ENCODE data around the gene FOXP4.

The FOXP4 gene

GRCh38 chr6:41502917-41503671, 43.1 kb upstream of the FOXP4 start:
- Histone ChIP-seq H3K4me3 (ENCODE audit: low read depth, low read length, poor library complexity, severe bottlenecking) (no peak overlapping the region), H3K27me3 (ENCODE audit: insufficient read depth, low read length) (no peaks in the 10 kb centered on the region; the same call in 1 of the 2 replicates), H3K36me3 (ENCODE audit: insufficient read depth, low read length) (no peaks in the 10 kb centered on the region), H3K9me3 (ENCODE audit: low read length) (no peaks in the 10 kb centered on the region), H4K20me1 (ENCODE audit: insufficient read depth, low read length) (no peaks in the 10 kb centered on the region), H3K9ac (ENCODE audit: low read length) (no peak overlapping the region), H3K27ac (ENCODE audit: low read depth, low read length, poor library complexity, severe bottlenecking) (no peak overlapping the region), H3K4me1 (ENCODE audit: insufficient read depth, low read length, severe bottlenecking) (no peaks in the 10 kb centered on the region), H3K9me2 (ENCODE audit: low read depth, low read length) (no peaks in the 10 kb centered on the region), H3K4me2 (ENCODE audit: low read length) (no peak overlapping the region), H3F3A (ENCODE audit: insufficient read depth, low read length) (no peaks in the 10 kb centered on the region), H2AFZ (ENCODE audit: low read length) (no peak overlapping the region), H3K79me2 (ENCODE audit: insufficient read depth, low read length) (no peaks in the 10 kb centered on the region)
- no peak for TF ChIP-seq EZH2 (IDR thresholded peaks at IDR 0.05; ENCODE audit: borderline replicate concordance, low read length)
- TF ChIP-seq, protein P1, sequence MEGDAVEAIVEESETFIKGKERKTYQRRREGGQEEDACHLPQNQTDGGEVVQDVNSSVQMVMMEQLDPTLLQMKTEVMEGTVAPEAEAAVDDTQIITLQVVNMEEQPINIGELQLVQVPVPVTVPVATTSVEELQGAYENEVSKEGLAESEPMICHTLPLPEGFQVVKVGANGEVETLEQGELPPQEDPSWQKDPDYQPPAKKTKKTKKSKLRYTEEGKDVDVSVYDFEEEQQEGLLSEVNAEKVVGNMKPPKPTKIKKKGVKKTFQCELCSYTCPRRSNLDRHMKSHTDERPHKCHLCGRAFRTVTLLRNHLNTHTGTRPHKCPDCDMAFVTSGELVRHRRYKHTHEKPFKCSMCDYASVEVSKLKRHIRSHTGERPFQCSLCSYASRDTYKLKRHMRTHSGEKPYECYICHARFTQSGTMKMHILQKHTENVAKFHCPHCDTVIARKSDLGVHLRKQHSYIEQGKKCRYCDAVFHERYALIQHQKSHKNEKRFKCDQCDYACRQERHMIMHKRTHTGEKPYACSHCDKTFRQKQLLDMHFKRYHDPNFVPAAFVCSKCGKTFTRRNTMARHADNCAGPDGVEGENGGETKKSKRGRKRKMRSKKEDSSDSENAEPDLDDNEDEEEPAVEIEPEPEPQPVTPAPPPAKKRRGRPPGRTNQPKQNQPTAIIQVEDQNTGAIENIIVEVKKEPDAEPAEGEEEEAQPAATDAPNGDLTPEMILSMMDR (IDR thresholded peaks at IDR 0.05; ENCODE audit: low read length): no peak

GRCh38 chr6:41503827-41504465, 42.2 kb upstream of the FOXP4 start:
- Histone ChIP-seq H3K79me2 (ENCODE audit: insufficient read depth, low read length) (no peaks in the 10 kb centered on the region), H4K20me1 (ENCODE audit: insufficient read depth, low read length) (no peaks in the 10 kb centered on the region), H3K4me1 (ENCODE audit: insufficient read depth, low read length, severe bottlenecking) (no peaks in the 10 kb centered on the region), H3K4me3 (ENCODE audit: low read depth, low read length, poor library complexity, severe bottlenecking) (no peak overlapping the region), H3K27me3 (ENCODE audit: insufficient read depth, low read length) (no peaks in the 10 kb centered on the region; the same call in 1 of the 2 replicates), H3K36me3 (ENCODE audit: insufficient read depth, low read length) (no peaks in the 10 kb centered on the region), H3K4me2 (ENCODE audit: low read length) (no peak overlapping the region), H3K9me2 (ENCODE audit: low read depth, low read length) (no peaks in the 10 kb centered on the region), H3K9me3 (ENCODE audit: low read length) (no peaks in the 10 kb centered on the region), H2AFZ (ENCODE audit: low read length) (no peak overlapping the region), H3F3A (ENCODE audit: insufficient read depth, low read length) (no peaks in the 10 kb centered on the region), H3K27ac (ENCODE audit: low read depth, low read length, poor library complexity, severe bottlenecking) (no peak overlapping the region), H3K9ac (ENCODE audit: low read length) (no peak overlapping the region)
- TF ChIP-seq, protein P1 (IDR thresholded peaks at IDR 0.05; ENCODE audit: low read length): no peak
- no peak for TF ChIP-seq EZH2 (IDR thresholded peaks at IDR 0.05; ENCODE audit: borderline replicate concordance, low read length)

DNA sequence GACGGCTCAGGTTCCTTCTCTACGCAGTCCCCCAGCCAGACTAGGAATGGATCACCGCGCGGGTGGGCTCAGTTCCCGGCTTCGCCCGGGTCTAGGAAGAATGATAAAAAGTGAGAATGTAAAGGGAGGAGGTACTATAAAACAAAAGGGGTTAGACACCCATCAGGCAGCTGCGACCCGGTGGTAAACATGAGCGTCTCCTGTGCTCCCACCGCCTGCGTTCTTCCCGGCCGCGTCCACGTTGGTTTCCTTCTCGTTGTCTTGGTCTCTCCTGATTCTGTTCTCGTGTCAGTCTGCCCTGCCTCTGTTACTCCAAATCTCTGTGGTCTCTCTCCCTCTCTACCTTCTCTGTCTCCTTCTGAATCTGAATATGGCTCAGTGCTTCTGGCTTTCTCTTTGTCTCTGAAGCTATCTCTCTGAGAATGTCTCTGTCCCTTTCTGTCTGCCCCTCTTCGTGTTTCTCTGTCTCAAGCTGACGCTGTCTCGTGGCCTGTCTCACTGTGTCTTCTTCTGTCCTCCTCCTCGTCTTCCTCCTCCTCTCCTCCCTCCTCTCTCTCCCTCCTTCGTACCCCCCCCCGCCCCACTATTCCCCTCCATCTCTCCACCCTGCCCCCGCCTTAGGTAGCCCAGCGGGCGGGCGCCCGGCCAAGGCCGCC, 41.6 kb upstream of the FOXP4 start:
- Histone ChIP-seq H3K9ac (ENCODE audit: low read length) (no peak overlapping the region), H3K4me2 (ENCODE audit: low read length) (no peak overlapping the region), H4K20me1 (ENCODE audit: insufficient read depth, low read length) (no peaks in the 10 kb centered on the region), H3K79me2 (ENCODE audit: insufficient read depth, low read length) (no peaks in the 10 kb centered on the region), H3K4me3 (ENCODE audit: low read depth, low read length, poor library complexity, severe bottlenecking) (no peak overlapping the region), H3K4me1 (ENCODE audit: insufficient read depth, low read length, severe bottlenecking) (no peaks in the 10 kb centered on the region), H3K9me3 (ENCODE audit: low read length) (no peaks in the 10 kb centered on the region), H3K36me3 (ENCODE audit: insufficient read depth, low read length) (no peaks in the 10 kb centered on the region), H3K9me2 (ENCODE audit: low read depth, low read length) (no peaks in the 10 kb centered on the region), H3F3A (ENCODE audit: insufficient read depth, low read length) (no peaks in the 10 kb centered on the region), H3K27me3 (ENCODE audit: insufficient read depth, low read length) (no peaks in the 10 kb centered on the region), H3K27ac (ENCODE audit: low read depth, low read length, poor library complexity, severe bottlenecking) (no peak overlapping the region), H2AFZ (ENCODE audit: low read length) (no peak overlapping the region)
- TF ChIP-seq EZH2 (IDR thresholded peaks at IDR 0.05; ENCODE audit: borderline replicate concordance, low read length): no peak
- TF ChIP-seq, protein P1 (IDR thresholded peaks at IDR 0.05; ENCODE audit: low read length): no peak

Data from OCI-LY1 (cell line).